Activated naive CD8-positive, alpha-beta T cell treated with anti-CD3 and anti-CD28 coated beads, Interleukin-2, amount 50 U/mL, for 16 hours (primary cell): ENCODE results near the gene HPCA.
"Not testable (repeated sequence)": the region's sequence is repeated elsewhere in the genome, so short reads cannot be mapped to it uniquely, and the experiment has no call there.

ENCODE experiments used
- DNase-seq: peaks from one replicate; pipeline ENCODE4 v3.0.0-alpha.2; 2020; ENCODE audit warnings: low read depth, low spot score

Gene HPCA

DNA sequence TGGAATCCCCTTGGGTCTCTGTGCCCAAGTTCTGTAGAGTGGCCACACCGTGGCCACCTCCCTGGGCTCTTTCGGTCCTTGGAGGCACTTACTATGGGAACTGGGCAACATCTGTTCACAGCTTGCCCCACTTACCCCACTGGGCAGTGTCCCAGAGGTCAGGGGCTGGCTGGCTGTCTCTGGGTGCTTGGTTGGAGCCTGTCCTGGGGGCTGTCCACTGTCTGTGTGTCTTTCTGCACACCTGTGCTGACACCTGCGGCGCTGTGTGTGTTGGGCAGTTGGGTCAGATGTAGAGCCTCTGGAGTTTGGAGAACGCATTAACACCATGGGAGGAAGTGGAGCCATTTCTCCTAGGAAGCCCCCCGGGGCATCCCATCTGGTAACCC lies 16.2 kb downstream of the HPCA start:
- DNase-seq: no peak

GRCh38 chr1:32903991-32904785 lies 17.9 kb downstream of the HPCA start:
- DNase-seq: no peak

GRCh38 chr1:32904797-32905196 lies 18.5 kb downstream of the HPCA start:
- DNase-seq: no peak

DNA sequence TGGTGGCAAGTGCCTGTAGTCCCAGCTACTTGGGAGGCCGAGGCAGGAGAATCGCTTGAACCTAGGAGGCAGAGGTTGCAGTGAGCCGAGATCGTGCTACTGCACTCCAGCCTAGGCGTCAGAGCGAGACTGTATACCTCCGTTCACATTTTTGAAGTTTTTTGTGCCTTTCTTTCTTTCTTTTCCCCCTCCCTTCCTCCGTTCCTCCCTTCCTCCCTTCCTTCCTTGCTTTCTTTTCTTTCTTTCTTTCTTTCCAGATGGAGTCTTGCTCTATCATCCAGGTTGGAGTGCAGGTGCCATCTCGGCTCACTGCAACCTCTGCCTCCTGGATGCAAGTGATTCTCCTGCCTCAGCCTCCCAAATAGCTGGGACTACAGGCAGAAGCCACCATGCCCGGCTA lies 19.3 kb downstream of the HPCA start:
- DNase-seq: not testable (repeated sequence)

DNA sequence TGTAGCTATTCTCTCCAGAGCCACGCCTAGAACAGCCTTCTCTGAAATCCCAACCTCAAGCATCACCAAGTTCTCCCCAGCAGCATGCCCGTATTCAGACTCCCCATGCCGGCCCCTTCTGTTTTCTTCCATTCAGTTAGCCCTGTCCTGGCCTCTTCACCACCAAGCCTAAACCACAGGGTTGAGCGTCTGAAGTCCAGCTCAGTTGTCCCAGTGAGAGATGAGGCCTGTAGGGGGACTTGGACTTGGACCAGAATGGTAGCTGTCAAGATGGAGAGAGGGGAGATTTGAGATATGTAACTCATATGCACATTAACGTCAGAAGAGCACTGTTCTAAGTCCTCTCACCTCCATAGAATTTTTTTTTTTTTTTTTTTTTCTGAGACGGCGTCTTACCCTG lies 20.4 kb downstream of the HPCA start:
- DNase-seq: no peak

DNA sequence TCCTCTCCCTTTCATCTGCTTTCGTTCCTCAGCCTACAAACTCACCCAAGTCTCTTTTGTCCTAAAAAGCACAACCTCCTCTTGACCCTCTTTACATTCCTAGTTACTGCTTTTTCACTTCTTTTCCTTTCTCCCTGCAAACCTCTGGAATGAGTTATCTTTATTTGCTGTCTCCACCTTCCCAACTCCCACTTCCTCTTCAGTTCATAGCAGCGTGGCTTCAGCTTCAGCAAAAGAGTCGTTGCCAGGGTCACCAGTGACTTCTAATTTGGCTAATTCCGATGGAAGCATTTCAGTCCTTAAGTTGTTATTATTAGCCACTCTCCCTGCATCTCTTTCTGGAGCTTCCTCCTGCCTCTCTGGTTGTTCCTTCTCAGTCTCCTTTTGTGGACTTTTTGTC lies 21.1 kb downstream of the HPCA start:
- DNase-seq: no peak

GRCh38 chr1:32910319-32910718 lies 24.0 kb downstream of the HPCA start:
- DNase-seq: no peak

DNA sequence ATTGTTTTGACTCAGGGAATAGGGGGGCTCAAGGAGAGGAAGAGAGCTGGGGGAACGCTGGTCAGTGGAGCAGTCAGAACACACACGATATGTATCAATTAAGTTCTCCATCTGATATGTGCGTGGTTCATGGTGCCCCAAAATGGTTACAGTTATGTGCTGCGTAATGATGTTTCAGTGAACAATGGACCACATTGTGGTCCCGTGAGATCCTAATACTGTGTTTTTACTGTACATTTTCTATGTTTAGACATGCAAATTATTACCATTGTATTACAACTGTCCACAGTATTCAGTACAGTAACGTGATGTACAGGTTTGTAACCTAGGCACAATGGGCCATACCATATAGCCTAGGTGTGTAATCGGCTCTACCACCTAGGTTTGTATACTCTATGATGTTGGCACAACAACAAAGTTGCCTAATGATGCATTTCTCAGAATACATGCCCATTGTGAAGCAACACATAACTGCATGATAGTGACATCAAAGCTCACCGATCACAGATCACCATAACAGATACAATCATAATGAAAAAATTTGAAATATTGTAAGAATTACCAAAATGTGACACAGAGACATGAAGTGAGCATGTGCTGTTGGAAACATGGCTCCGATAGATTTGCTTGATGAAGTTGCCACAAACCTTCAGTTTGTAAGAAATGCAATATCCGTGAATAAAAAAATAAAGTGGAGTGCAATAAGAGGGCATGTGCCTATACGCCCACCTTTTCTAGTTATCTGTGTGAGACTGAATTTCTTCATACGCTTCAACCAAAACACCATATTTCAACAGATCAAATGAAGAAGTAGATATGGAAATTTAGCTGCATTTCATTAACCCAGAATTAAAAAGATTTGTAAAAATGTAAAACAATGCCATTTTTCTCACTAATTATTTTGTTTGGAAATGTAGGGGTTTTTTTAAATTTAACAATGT lies 29.7 kb downstream of the HPCA start:
- no peak for DNase-seq

DNA sequence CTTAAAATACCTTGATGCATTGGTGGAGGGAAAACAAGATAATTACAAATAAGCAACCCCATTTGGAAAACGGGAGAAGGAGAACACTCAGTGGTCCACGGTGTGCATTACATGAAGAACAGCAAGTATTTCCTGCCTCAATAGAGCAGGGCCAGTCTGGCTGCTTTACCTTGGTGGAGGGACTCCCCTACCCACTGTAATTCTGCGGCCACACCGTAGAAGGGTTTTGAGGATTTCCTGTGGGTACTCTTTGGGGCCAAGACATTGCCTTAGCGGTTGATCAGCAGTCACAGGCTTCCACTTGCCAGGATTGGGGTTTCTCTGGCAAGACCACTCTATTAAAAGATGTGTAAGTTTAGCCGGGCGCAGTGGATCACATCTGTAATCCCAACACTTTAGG lies 31.2 kb downstream of the HPCA start:
- DNase-seq: no peak

- no peak for DNase-seq
Observed at GRCh38 chr1:32918179-32918578, 31.9 kb downstream of the HPCA start.

DNA sequence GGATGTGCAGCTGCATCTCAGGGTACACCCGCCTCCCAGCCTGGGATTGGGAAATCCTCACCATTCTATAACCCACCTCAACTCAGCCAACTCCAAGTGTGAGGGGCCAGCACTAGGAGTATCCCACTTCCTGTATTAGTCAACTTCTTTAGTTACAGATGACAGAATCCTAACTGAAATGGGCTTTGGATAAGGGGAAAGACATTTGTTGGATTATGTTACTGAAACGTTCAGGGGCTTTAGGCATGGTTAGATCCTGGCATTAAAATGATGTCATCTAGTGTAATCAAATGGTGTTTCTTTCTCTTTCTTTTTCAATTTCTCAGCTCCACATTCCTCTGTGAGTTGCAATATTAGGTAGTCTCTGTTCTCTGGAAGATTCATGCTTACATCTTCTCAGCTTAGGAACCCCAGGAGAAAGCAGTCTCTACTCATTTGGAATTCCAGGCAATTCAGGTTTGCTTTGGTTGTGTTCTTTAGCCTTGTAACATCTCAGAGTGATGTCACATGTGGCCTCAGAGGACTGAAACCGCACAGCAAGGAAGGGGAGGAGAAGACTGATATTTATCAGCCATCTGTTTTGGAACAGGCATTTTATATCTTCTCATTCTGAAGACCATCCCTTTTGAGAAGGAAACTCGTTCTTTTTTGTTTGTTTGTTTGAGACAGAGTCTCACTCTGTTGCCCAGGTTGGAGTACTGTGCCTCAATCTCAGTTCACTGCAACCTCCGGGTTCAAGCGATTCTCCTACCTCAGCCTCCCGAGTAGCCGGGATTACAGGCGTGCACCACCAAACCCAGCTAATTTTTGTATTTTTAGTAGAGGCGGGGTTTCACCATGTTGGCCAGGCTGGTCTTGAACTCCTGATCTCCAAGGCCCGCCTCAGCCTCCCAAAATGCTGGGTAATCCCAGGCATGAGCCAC lies 33.8 kb downstream of the HPCA start:
- DNase-seq: no peak

DNA sequence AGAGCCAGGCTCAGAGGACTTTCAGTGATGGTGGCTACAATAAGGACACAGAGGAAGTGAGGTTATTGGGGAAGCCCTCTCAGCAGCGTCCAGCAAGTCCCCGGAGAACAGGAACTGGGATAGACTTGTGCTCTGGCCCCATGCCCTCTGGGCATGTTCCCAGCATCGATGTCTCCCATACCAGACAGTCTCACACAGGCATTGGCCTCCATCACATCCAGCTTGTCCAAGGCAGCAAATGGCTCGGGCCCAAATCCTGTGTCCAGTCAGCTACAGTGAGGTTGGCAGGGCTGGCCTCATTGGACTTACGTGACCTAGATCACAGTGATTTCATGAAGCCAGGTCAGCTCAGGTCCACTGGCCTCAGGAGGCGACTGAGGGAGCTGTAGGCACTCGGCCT lies 34.5 kb downstream of the HPCA start:
- no peak for DNase-seq

GRCh38 chr1:32924881-32925344 lies 38.6 kb downstream of the HPCA start:
- DNase-seq: no peak

- DNase-seq: no peak
Observed at GRCh38 chr1:32925403-32926162, 39.3 kb downstream of the HPCA start.

DNA sequence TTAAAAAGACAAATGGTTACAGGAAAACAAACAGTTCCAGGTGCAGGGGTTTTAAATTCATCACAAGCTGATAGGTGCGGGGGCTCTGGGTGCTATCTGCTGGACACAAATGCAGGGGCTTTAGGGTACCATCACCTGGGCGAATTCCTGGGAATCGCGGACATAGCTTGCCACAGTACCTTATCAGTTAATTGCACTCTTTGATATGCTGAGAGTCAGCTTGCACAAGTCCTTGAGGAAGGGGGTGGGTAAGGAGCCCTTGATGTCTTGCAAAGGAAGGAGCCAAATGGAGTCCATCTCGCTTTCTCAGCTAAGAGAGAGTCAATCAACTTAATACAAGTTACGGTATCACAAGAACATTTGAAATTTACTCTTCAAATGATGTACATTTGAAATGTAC lies 40.3 kb downstream of the HPCA start:
- no peak for DNase-seq

DNA sequence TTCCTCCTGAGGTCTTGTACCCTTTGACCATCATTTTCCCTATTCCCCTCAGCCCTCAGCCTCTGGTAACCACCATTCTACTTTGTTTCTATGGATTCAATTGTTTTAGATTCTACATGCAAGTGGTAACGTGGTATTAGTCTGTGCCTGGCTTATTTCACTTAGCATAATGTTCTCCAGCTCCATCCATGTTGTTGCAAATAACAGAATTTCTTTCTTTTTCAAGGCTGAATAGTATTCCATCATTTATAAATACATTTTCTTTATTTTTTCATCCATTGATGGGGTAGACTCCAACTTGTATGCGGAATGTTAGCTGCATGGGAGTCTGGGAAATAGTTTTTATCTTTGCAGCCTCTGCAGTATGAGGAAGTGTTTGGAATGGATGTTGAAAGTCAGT lies 41.1 kb downstream of the HPCA start:
- no peak for DNase-seq

DNA sequence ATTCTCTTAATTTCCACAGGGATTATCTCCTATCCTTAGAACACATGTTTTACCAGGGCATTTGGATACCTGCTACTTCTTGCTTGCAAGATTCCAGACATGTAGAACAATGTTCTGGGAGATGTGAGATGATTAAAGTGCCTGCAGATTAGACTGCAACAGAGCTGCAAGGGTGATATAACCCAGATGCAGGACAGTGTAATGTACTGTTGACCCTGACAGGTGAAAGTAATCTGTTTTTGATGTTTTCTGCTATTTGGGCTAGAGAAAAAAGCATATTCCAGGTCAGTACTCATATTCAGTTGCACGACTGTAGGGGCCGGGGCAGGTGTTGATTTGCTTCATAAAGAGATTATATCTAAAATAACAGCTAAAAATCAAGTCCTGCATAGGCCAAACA lies 42.0 kb downstream of the HPCA start:
- DNase-seq: no peak

GRCh38 chr1:32928715-32929114 lies 42.4 kb downstream of the HPCA start:
- DNase-seq: no peak

DNA sequence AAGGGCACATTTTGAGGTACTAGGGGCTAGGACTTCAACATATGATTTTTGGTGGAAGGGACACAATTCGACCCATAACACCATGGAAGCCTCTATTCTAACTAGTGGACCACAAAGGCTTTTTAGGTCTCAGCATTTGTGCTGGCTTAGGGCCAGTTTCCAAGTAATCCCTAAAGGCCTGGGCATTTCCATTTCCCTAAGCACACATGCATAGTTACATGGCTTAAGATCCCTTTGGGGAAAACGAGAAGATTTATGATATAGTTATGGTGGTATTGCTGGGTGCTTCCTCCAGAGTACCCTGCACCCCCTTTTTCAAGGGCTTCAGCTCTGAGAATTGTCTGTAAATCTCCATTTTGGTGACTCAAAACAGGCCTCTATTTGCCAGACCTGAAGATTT lies 43.1 kb downstream of the HPCA start:
- DNase-seq: no peak

DNA sequence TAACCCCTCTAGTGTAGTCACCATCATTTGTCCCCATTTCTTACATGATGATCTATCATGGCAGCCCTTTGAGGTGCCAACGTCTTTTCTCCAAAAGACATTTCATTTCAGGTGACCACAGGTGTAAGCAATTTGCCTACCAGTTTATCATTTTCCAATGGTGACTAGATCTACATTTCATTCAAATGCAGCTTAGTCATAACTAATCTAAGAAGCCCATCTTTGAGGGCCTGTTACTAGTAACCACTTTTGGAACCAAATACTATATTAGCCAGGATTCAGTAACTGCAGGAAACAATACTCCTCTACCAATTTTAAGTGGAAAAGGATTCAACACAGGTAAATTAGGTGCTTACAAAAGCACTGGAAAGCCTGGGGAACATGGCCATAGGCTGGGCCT lies 45.5 kb downstream of the HPCA start:
- no peak for DNase-seq

- no peak for DNase-seq
Observed at GRCh38 chr1:32933742-32934322, 47.5 kb downstream of the HPCA start.
